Esophagus muscularis mucosa (tissue), 4 donors: ENCODE results near the gene RAPGEF2. TPM values are rescaled to one million over a fixed set of nuclear protein-coding genes. Genes with fewer than 3 reads are reported as not detected.
A peak's percentile ranks its signal among the peaks of the same experiment; 100 is the strongest.

Experiments
- DNase-seq: peaks from one replicate; pipeline ENCODE4 v3.0.0-alpha.2; 2017; ENCODE audit errors: extremely low spot score
- H3K27ac ChIP-seq, 4 donors: fragments of 200-600 bp; sonication (generic); replicated peaks in 1 of 4; 1 replicate in 3 of 4; 2 replicates in 1 of 4; pipeline ENCODE4 v1.5.1; 2016 to 2019; ENCODE audit warnings: mild to moderate bottlenecking in 1 of 4
- H3K27me3 ChIP-seq, 4 donors: fragments of 200-600 bp; sonication (generic); one replicate each; pipeline versions ENCODE4 v1.5.1 to v1.6.0; 2016 to 2019
- H3K36me3 ChIP-seq, 4 donors: fragments of 200-600 bp; sonication (generic); one replicate each; pipeline ENCODE4 v1.5.1; 2016 to 2019
- H3K4me1 ChIP-seq, 4 donors: fragments of 200-600 bp; sonication (generic); one replicate each; pipeline ENCODE4 v1.5.1; 2016 to 2019
- H3K4me3 ChIP-seq, 4 donors: fragments of 200-600 bp; sonication (generic); 1 replicate in 2 of 4; 2 replicates in 2 of 4; pipeline ENCODE4 v1.5.1; 2016 to 2019; ENCODE audit warnings: mild to moderate bottlenecking in 4 of 4, moderate library complexity in 1 of 4
- H3K9me3 ChIP-seq, 4 donors: fragments of 200-600 bp; sonication (generic); 1 replicate in 3 of 4; 2 replicates in 1 of 4; pipeline ENCODE4 v1.5.1; 2016 to 2019
- CTCF ChIP-seq, 3 experiments: fragments of 200-600 bp in 2 of 3; fragments of 450-650 bp in 1 of 3; sonication (generic) in 2 of 3; IDR thresholded peaks; one replicate each; pipeline ENCODE4 v1.5.1; 2017 to 2019; ENCODE audit warnings: antibody characterized with exemption in 3 of 3, mild to moderate bottlenecking in 2 of 3, moderate library complexity in 1 of 3
- EP300 ChIP-seq: sonication (generic); formaldehyde crosslinking; IDR thresholded peaks from one replicate; pipeline ENCODE4 v1.6.1; 2017; ENCODE audit warnings: antibody characterized with exemption
- POLR2A ChIP-seq: fragments of 450-650 bp; IDR thresholded peaks from one replicate; pipeline ENCODE4 v1.6.1; 2017; ENCODE audit warnings: antibody characterized with exemption, moderate library complexity, mild to moderate bottlenecking, low read depth
- POLR2AphosphoS5 ChIP-seq, 2 donors: sonication (generic); formaldehyde crosslinking; IDR thresholded peaks; one replicate each; pipeline ENCODE4 v1.6.1; 2017; ENCODE audit warnings: antibody characterized with exemption in 2 of 2
- WGBS: methylation state at CpG from one replicate; pipeline ENCODE4 v1.1.5; 2018; 5-methylcytosine and 5-hydroxymethylcytosine counted together
- intact Hi-C: fragments of 100-400 bp; cut with DNase I; formaldehyde crosslinking; loops from one replicate; pipeline ENCODE4 v1.15.1; 2023
- total RNA-seq, 4 donors: library from RNA; depleted of rRNA; stranded (reverse); fragments of >200 nt; gene quantifications; one replicate each; pipeline versions ENCODE4 v1.1.0 to v1.2.1, GENCODE V29; 2016

Gene RAPGEF2
- total RNA-seq, 4 donors from 2014 or later: 55.6 to 61.5 (median 58.4) TPM

DNA sequence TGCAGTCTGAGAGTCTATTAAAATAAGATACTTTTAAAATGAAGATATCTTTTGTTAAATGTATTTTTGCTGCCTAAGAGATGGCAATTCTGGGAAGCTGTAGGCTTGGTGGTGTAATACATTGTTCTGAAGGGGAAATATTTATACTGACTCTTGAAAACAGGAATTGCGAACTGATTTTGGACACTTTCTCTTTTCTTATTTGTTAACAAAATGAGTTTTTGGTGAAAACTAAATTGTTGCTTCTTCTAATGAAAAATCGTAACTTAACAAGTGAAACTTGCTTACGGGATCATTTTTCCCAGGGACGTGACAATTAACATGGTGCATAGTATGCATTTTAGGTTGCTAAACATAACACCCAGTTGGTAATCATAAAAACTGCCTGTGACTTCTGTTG is 71.0 kb downstream of the RAPGEF2 start:
- DNase-seq: no peak
- H3K27me3 ChIP-seq: no peaks in the 10 kb centered on the region
- no peak for TF ChIP-seq POLR2A
- TF ChIP-seq EP300: no peak
- no peak for TF ChIP-seq POLR2AphosphoS5 (IDR thresholded peaks at IDR 0.05)
- TF ChIP-seq CTCF (IDR thresholded peaks at IDR 0.05): no peak
- peaks cover 54 to 67% (median 55%) of the 10 kb centered on the region in 4 donors for H3K4me1 ChIP-seq
- H3K4me3 ChIP-seq: no peak overlapping the region
- intact Hi-C loops: loop anchor here (2.0 to 10.0 kb wide), 3 partner anchors 69 to 449 kb away; partner anchors contain the start of gene PPID
- H3K36me3 ChIP-seq: no peaks in the 10 kb centered on the region
- no peaks in the 10 kb centered on the region for H3K9me3 ChIP-seq
- 68% methylated on average over 4 of the region's 4 CpGs for WGBS
- H3K27ac ChIP-seq: peak overlapping the region in 2 of 4 donors; percentile 21 to 56

DNA sequence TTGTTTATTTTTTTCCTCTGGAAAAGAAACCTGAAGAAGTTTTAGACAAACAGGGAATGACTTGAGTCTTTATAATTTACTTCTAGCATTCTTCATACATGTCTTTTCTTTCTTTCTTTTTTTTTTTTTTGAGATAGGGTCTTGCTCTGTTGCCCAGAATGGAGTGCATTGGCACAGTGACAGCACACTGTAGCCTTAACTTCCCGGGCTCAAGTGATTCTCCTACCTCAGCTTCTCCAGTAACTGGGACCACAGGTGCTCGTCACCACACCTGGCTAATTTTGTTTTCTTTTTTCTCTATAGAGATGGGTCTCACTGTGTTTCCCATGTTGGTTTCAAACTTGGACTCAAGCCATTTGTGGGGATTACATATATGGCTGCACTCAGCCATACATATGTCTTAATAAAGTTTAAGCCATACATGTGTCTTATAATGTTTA is 71.8 kb downstream of the RAPGEF2 start:
- 76% methylated on average over 2 of the region's 2 CpGs for WGBS
- Histone ChIP-seq H3K4me1 (peaks cover 59 to 75% (median 63%) of the 10 kb centered on the region in 4 donors), H3K9me3 (no peaks in the 10 kb centered on the region), H3K27ac (peak overlapping the region in 2 of 4 donors; percentile 56), H3K4me3 (no peak overlapping the region), H3K36me3 (no peaks in the 10 kb centered on the region), H3K27me3 (no peaks in the 10 kb centered on the region)
- intact Hi-C loops: loop anchor here (2.0 to 10.0 kb wide), 3 partner anchors 70 to 450 kb away; partner anchors contain the start of gene PPID
- DNase-seq: no peak
- TF ChIP-seq POLR2A: no peak
- TF ChIP-seq POLR2AphosphoS5 (IDR thresholded peaks at IDR 0.05): no peak
- no peak for TF ChIP-seq EP300
- no peak for TF ChIP-seq CTCF (IDR thresholded peaks at IDR 0.05)

DNA sequence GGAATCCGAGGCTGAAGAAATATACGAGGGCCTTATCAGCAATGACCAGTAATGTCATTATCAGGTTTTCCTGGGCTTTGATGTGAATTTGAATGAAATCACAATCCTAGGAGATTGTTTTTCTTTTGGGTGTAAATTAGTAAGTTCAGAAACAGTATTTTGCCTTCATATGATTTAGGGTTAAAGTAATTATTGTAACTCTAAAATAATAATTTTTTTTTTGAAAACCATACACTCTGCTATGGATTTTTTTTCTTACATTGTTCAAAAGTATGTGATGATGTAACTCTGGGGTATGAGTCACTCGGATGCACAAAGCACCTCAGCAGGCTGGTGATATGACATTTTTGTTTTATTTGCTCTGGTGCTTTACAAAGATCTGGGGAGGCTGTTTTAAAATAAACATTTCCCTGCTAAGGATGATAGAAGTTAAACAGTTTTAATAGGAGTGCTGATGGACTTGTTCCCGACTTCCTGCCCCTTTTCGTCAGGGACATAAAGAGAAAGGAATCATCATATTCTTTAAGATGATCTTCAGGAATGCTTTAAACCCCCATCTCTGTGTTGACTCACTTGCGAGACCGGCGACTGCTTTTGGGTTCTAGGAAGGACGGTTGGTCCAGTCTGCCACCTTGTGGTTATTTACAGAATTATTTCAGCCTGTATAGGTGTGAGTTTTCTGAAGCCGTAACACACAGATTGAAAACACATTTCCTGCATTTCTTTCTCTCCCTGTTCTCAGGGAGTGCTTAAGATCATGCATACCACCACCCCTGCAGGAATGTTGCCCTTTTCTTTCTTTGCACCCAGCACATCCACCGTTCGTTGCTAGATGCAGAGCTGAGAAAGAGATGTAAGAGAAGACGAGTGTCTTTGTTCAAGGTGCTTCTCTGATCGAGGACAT is 72.5 kb downstream of the RAPGEF2 start:
- WGBS: 17% methylated on average over 14 of the region's 14 CpGs
- Histone ChIP-seq H3K36me3 (no peaks in the 10 kb centered on the region), H3K4me3 (peak overlapping the region in 3 of 4 donors; percentile 16 to 35 (median 27)), H3K27ac (peak overlapping the region in 3 of 4 donors; percentile 6 to 56 (median 56)), H3K9me3 (no peaks in the 10 kb centered on the region), H3K27me3 (no peaks in the 10 kb centered on the region), H3K4me1 (peaks cover 59 to 82% (median 69%) of the 10 kb centered on the region in 4 donors)
- intact Hi-C loops: loop anchor here (2.0 to 10.0 kb wide), 3 partner anchors 71 to 451 kb away; partner anchors contain the start of gene PPID
- DNase-seq: no peak
- TF ChIP-seq POLR2AphosphoS5 (IDR thresholded peaks at IDR 0.05): peak; percentile 26
- TF ChIP-seq CTCF (IDR thresholded peaks at IDR 0.05): peak; percentile 86 to 88 (median 88)
- TF ChIP-seq EP300: no peak
- no peak for TF ChIP-seq POLR2A

DNA sequence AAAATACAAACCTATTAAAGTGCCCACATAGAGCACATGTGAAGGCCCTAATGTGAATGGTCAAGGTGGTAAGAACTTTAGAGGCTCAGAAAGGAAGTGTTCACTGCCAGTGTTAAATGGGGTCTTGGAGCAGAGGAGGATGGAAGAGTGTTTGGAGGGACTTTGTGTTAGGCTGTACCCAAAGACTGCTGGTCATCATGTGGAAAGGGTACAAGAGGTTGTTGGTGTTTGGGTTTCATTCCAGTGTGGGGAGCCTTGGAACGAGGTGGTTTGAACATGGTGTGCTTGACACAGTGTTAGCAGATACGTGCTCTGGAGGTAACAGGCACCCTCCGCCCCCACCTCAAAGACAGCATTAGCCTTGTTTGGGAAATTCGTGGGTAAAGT is 73.1 kb downstream of the RAPGEF2 start:
- Histone ChIP-seq H3K27me3 (no peaks in the 10 kb centered on the region), H3K9me3 (no peaks in the 10 kb centered on the region), H3K4me1 (peaks cover 52 to 85% (median 74%) of the 10 kb centered on the region in 4 donors), H3K4me3 (peak overlapping the region in 3 of 4 donors; percentile 16 to 35 (median 27)), H3K27ac (peak overlapping the region in 3 of 4 donors; percentile 6 to 56 (median 56)), H3K36me3 (no peaks in the 10 kb centered on the region)
- TF ChIP-seq CTCF (IDR thresholded peaks at IDR 0.05): no peak
- no peak for TF ChIP-seq EP300
- no peak for TF ChIP-seq POLR2AphosphoS5 (IDR thresholded peaks at IDR 0.05)
- TF ChIP-seq POLR2A: no peak
- WGBS: 59% methylated on average over 4 of the region's 4 CpGs
- DNase-seq: no peak
- intact Hi-C loops: loop anchor here (2.0 to 10.0 kb wide), 3 partner anchors 71 to 451 kb away; partner anchors contain the start of gene PPID
